ENCODE results near the gene EDA.

DNA sequence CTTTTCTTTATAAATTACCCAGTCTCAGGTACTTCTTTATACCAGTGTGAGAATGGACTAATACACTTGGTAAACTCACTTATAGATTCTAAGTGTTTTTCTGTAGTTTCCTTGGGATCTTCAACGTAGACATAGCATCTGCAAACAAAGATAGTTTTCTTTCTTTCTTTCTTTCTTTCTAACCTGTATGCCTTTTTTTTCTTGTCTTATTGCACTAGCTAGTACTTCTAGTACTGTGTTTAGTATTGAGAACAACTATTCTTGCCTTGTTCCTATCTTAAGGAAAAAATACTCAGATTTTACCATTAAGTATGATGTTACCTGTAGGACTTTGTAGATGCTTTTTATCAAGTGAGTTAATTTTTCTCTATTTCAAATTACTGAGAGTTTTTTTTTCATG lies 102.2 kb downstream of the EDA start:
- TF ChIP-seq, protein P1, sequence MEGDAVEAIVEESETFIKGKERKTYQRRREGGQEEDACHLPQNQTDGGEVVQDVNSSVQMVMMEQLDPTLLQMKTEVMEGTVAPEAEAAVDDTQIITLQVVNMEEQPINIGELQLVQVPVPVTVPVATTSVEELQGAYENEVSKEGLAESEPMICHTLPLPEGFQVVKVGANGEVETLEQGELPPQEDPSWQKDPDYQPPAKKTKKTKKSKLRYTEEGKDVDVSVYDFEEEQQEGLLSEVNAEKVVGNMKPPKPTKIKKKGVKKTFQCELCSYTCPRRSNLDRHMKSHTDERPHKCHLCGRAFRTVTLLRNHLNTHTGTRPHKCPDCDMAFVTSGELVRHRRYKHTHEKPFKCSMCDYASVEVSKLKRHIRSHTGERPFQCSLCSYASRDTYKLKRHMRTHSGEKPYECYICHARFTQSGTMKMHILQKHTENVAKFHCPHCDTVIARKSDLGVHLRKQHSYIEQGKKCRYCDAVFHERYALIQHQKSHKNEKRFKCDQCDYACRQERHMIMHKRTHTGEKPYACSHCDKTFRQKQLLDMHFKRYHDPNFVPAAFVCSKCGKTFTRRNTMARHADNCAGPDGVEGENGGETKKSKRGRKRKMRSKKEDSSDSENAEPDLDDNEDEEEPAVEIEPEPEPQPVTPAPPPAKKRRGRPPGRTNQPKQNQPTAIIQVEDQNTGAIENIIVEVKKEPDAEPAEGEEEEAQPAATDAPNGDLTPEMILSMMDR (conservative IDR thresholded peaks at IDR 0.05 in 1 of 2, IDR thresholded peaks at IDR 0.05 in 1 of 2; ENCODE audit: extremely low read depth in 1 of 2, insufficient read depth in 1 of 2, low read depth in 1 of 2, low read length in 2 of 2): no peak
- no peak for TF ChIP-seq EZH2 (IDR thresholded peaks at IDR 0.05; ENCODE audit: borderline replicate concordance, low read length)

All from mammary epithelial cell (primary cell).